BE2C (cell line): Measurements from ENCODE around the gene LAMA3.

Source experiments
- DNase-seq: peaks from one replicate; pipeline ENCODE4 v3.0.0-alpha.2; 2020
- H3K27me3 ChIP-seq: fragments of 250-450 bp; sonication (Bioruptor Pico); 2 replicates; pipeline ENCODE4 v1.5.1; 2020; ENCODE audit warnings: mild to moderate bottlenecking
- H3K36me3 ChIP-seq: fragments of 250-450 bp; sonication (Bioruptor Pico); 2 replicates; pipeline ENCODE4 v1.5.1; 2020; ENCODE audit warnings: mild to moderate bottlenecking
- H3K4me1 ChIP-seq: fragments of 250-450 bp; sonication (Bioruptor Pico); 2 replicates; pipeline ENCODE4 v1.5.1; 2020
- H3K4me3 ChIP-seq: 2 replicates; pipeline ENCODE4 v1.5.1; 2011; ENCODE audit warnings: low read depth, low read length
- H3K9me3 ChIP-seq: fragments of 250-450 bp; sonication (Bioruptor Pico); 2 replicates; pipeline ENCODE4 v1.5.1; 2020
- TF ChIP-seq, protein P1 (sequence below): IDR thresholded peaks from 2 replicates; pipeline ENCODE4 v1.5.1; 2012; ENCODE audit warnings: mild to moderate bottlenecking, low read depth, low read length

Gene LAMA3

DNA sequence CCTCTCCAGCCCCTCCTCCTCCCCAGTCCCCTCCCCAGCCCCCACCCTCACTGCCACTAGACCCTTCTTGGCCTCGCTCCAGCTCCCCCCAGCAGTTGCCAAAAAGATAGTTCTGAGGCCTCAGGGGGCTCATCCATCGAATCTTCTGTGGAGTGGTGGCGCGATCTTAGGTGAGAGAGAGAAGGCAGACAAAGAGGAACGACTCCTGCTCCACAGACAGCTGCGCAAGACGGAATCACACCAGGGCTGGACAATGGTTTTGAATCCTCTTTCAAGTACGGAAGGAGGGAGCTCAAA, 68.1 kb downstream of the LAMA3 start:
- Histone ChIP-seq H3K36me3 (no peaks in the 10 kb centered on the region), H3K27me3 (no peaks in the 10 kb centered on the region), H3K4me3 (no peak overlapping the region), H3K4me1 (no peaks in the 10 kb centered on the region), H3K9me3 (no peaks in the 10 kb centered on the region)
- peak; percentile 5 for DNase-seq
- TF ChIP-seq, protein P1, sequence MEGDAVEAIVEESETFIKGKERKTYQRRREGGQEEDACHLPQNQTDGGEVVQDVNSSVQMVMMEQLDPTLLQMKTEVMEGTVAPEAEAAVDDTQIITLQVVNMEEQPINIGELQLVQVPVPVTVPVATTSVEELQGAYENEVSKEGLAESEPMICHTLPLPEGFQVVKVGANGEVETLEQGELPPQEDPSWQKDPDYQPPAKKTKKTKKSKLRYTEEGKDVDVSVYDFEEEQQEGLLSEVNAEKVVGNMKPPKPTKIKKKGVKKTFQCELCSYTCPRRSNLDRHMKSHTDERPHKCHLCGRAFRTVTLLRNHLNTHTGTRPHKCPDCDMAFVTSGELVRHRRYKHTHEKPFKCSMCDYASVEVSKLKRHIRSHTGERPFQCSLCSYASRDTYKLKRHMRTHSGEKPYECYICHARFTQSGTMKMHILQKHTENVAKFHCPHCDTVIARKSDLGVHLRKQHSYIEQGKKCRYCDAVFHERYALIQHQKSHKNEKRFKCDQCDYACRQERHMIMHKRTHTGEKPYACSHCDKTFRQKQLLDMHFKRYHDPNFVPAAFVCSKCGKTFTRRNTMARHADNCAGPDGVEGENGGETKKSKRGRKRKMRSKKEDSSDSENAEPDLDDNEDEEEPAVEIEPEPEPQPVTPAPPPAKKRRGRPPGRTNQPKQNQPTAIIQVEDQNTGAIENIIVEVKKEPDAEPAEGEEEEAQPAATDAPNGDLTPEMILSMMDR: no peak

DNA sequence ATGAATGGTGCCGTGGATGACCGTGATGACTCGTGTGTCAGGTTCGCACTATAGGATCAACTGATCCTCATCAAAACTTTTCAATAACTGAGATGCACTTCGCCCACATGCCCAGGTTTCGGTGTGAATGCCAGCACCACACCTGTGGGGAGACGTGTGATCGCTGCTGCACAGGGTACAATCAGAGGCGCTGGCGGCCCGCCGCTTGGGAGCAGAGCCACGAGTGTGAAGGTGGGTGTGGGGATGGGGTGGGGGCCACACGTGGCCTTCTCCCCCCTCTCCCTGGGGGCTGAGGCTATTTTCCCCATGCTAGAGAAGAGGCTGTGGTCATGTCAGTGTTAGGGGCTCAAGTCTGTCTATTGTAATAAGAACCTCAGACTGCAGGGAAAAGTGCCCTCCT, 69.0 kb downstream of the LAMA3 start:
- TF ChIP-seq, protein P1: no peak
- Histone ChIP-seq H3K27me3 (no peaks in the 10 kb centered on the region), H3K36me3 (no peaks in the 10 kb centered on the region), H3K9me3 (no peaks in the 10 kb centered on the region), H3K4me3 (no peak overlapping the region), H3K4me1 (no peaks in the 10 kb centered on the region)
- DNase-seq: no peak

DNA sequence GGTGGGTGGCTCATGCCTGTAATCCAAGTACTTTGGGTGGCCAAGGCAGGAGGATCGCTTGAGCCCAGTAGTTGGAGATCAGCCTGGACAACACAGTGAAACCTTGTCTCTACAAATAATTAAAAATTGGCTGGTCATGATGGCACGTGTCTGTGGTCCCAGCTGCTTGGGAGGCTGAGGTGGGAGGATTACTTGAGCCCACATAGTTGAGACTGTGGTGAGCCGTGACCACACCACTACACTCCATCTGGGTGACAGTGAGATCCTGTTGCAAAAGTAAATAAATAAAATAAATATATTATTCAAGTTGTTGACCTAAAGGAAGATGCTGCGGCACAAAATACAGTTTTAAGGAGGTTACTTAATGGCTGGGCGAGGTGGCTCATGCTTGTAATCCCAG, 72.7 kb downstream of the LAMA3 start:
- H3K4me1 ChIP-seq: no peaks in the 10 kb centered on the region
- H3K36me3 ChIP-seq: no peaks in the 10 kb centered on the region
- H3K4me3 ChIP-seq: no peak overlapping the region
- H3K27me3 ChIP-seq: no peaks in the 10 kb centered on the region
- TF ChIP-seq, protein P1: no peak
- DNase-seq: no peak
- no peaks in the 10 kb centered on the region for H3K9me3 ChIP-seq

DNA sequence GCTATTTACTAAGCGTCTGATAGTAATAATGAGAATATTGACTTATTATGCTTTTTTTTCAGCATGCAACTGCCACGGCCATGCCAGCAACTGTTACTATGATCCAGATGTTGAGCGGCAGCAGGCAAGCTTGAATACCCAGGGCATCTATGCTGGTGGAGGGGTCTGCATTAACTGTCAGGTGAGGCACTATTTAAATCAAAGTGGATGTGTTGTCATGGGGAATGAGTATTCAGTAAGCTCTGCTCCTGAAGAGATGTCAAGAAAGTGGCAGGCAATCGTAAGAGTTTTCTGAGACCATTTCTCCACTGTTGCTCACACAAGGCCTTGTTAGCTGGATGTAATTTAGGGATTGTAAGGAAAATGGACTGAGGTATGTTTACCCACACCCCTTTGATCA, 74.1 kb downstream of the LAMA3 start:
- no peak for DNase-seq
- H3K4me3 ChIP-seq: no peak overlapping the region
- H3K36me3 ChIP-seq: no peaks in the 10 kb centered on the region
- no peaks in the 10 kb centered on the region for H3K27me3 ChIP-seq
- TF ChIP-seq, protein P1: no peak
- no peaks in the 10 kb centered on the region for H3K4me1 ChIP-seq
- no peaks in the 10 kb centered on the region for H3K9me3 ChIP-seq

DNA sequence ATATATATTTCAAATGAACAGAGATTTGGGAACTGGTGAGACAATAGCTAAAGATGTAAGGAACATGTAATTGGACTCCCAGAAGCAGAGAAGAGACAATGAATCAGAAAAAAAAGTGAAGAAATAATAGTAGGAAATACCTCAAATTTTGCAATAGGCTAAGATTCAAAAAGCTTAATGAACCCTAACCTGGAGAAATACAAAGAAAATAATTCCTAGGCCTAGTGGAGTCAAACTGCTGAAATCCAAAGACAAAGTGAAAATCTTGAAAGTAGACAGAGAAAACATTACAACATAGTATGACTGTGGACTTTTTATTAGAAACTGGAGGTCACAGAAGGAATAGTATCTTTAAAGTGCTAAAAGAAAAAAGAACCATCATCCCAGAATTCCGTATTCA, 76.7 kb downstream of the LAMA3 start:
- H3K4me3 ChIP-seq: no peak overlapping the region
- H3K4me1 ChIP-seq: no peaks in the 10 kb centered on the region
- TF ChIP-seq, protein P1: no peak
- no peaks in the 10 kb centered on the region for H3K27me3 ChIP-seq
- no peak for DNase-seq
- H3K9me3 ChIP-seq: no peaks in the 10 kb centered on the region
- no peaks in the 10 kb centered on the region for H3K36me3 ChIP-seq

DNA sequence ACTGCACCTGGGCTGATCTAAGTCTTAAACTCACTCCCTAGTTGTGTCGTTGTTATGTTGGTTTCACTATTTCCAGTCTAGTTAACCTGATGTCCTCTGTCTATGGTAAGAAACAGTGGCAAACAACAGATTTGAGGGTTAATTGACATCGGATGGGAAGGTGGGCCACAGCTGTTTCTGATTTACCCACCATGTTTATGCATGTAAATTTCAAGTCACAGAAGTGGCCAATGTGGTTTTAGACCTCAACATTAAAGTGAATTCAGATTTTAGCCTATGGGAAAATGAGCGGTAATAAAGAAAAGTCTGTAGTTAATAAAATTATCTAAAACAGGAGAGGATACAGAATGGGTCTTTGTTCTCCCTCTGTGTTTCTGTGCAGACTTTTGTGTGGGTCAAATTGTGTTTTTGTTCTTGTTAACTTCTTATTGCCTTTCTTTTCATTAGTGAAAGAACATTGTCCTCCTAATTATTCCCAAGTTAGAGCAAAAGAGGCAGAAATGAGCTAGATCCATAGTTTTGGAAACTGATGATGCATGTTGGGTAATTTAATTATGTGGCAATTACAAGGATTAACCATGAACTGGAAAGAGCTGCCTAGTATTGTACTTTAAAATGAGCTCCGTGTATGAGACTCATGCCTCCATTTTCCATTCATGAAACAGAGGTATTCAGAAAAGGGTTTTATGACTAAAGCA, 83.2 kb downstream of the LAMA3 start:
- DNase-seq: peak; percentile 17
- 0 out of 2 replicates have a peak, but pooled peaks cover 2% of the 10 kb centered on the region for H3K4me1 ChIP-seq
- peak overlapping the region; percentile 31 for H3K4me3 ChIP-seq
- no peaks in the 10 kb centered on the region for H3K27me3 ChIP-seq
- H3K36me3 ChIP-seq: no peaks in the 10 kb centered on the region
- TF ChIP-seq, protein P1: no peak
- H3K9me3 ChIP-seq: no peaks in the 10 kb centered on the region
